ENCODE data around the gene CA9. TPM values are rescaled to one million over a fixed set of nuclear protein-coding genes. Genes with fewer than 3 reads are reported as not detected.
A peak's percentile ranks its signal among the peaks of the same experiment; 100 is the strongest.

CA9 gene
- total RNA-seq, 1 experiment from 2014 or later = 8.5 TPM

DNA sequence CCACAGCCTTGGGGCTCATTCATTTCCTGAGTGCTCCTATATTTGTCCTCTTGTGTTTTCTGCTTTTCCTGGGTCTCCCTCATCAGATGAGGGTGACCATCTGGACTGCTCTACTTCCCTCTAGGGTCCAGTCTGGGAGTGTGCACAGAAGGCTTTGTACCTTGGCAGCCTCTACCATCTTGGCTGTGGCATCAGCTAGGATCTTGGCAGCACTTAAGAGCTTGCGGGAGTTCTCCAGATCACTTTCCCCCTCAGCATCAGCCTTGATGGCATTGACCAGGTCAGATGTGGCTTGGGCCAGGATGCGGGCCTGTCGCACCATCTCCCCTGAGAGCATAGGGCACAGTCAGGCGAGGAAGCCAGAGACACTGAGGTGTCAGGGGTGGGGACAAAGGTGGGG lies 42.5 kb downstream of the CA9 start:
- Histone ChIP-seq H3K4me2 (ENCODE audit: low read length) (no peak overlapping the region), H3K4me3 (replicated peaks in 1 of 2; ENCODE audit: low read depth in 1 of 2, low read length in 2 of 2) (no peak overlapping the region), H3K79me2 (ENCODE audit: insufficient read depth, low read length) (no peaks in the 10 kb centered on the region), H3K9me3 (ENCODE audit: control insufficient read depth in 1 of 2, insufficient read depth in 1 of 2, low read depth in 1 of 2, low read length in 2 of 2) (no peaks in the 10 kb centered on the region), H3K9me2 (ENCODE audit: insufficient read depth) (no peaks in the 10 kb centered on the region), H4K20me1 (ENCODE audit: insufficient read depth) (no peaks in the 10 kb centered on the region), H3K27ac (ENCODE audit: low read depth, low read length) (no peak overlapping the region), H3K27me3 (ENCODE audit: insufficient read depth, low read length) (no peaks in the 10 kb centered on the region), H2AFZ (ENCODE audit: low read depth, low read length, poor library complexity, severe bottlenecking) (no peak overlapping the region), H3K36me3 (ENCODE audit: control insufficient read depth in 1 of 2, insufficient read depth in 2 of 2, low read length in 2 of 2) (peaks cover 75 to 77% of the 10 kb centered on the region in 2 experiments), H3K9ac (ENCODE audit: low read length) (no peak overlapping the region), H3K4me1 (ENCODE audit: control insufficient read depth in 1 of 2, insufficient read depth in 2 of 2, low read length in 2 of 2) (no peaks in the 10 kb centered on the region)
- POLR2A ChIA-PET = no interaction called here
- ATAC-seq (0 out of 2 replicates have a peak, but pooled peaks have one; percentile 41), DNase-seq (ENCODE audit: low read depth, low spot score) (no peak)
- TF ChIP-seq CBX3 (IDR thresholded peaks at IDR 0.05; ENCODE audit: low read depth) = no peak
- TF ChIP-seq CEBPB (IDR thresholded peaks at IDR 0.05; ENCODE audit: low read depth) = no peak
- TF ChIP-seq YY1 (IDR thresholded peaks at IDR 0.05; ENCODE audit: extremely low read depth, insufficient replicate concordance, low read depth, low read length) = no peak
- no peak for TF ChIP-seq ZBTB33 (IDR thresholded peaks at IDR 0.05; ENCODE audit: extremely low read depth, insufficient replicate concordance, low read length)
- peak; percentile 8; the same call in 1 of the 2 replicates for TF ChIP-seq RAD21 (IDR thresholded peaks at IDR 0.05; ENCODE audit: low read depth)
- no peak for TF ChIP-seq EGR1 (IDR thresholded peaks at IDR 0.05; ENCODE audit: low read depth)
- no TSS peak for BruUV-seq (replicated peaks)
- RAD21 ChIA-PET (ENCODE audit: low non-redundant PET in 1 of 2, low total read pairs in 2 of 2, uncharacterized antibody in 2 of 2, unreplicated experiment in 2 of 2) = interaction anchor here in 1 of 2 experiments (0.6 kb wide), 1 partner anchor 209 kb away, joined by 5 read pairs; no protein-coding TSS in a partner anchor
- CTCF ChIA-PET = interaction anchor here (1.0 kb wide), 1 partner anchor 20 kb away, joined by 3 read pairs; no protein-coding TSS in a partner anchor
- intact Hi-C loops (cut with micrococcal nuclease) = no loop called here

All from HCT116 (cell line).